Activated gamma-delta T cell treated with anti-CD3 and anti-CD28 coated beads, Interleukin-2, amount 50 U/mL, for 16 hours (primary cell): ENCODE results near the gene EFHC1.
"Not testable (repeated sequence)": the region's sequence is repeated elsewhere in the genome, so short reads cannot be mapped to it uniquely, and the experiment has no call there.

Source experiments
- DNase-seq: peaks from one replicate; pipeline ENCODE4 v3.0.0-alpha.2; 2020; ENCODE audit warnings: low read depth

The EFHC1 gene

GRCh38 chr6:52399511-52400312 is 20.4 kb upstream of the EFHC1 start:
- DNase-seq: no peak

- no peak for DNase-seq
These were observed 19.7 kb upstream of the EFHC1 start for GRCh38 chr6:52400313-52401041.

- no peak for DNase-seq
These were observed 17.1 kb upstream of the EFHC1 start for GRCh38 chr6:52403086-52403485.

GRCh38 chr6:52403627-52404026 is 16.5 kb upstream of the EFHC1 start:
- no peak for DNase-seq

GRCh38 chr6:52405243-52405642 is 14.9 kb upstream of the EFHC1 start:
- no peak for DNase-seq

GRCh38 chr6:52407467-52407866 is 12.7 kb upstream of the EFHC1 start:
- DNase-seq: no peak

- no peak for DNase-seq
These were observed 10.6 kb upstream of the EFHC1 start for GRCh38 chr6:52409499-52409898.

GRCh38 chr6:52410979-52411378 is 9.2 kb upstream of the EFHC1 start:
- DNase-seq: no peak

- DNase-seq: no peak
These were observed 8.2 kb upstream of the EFHC1 start for GRCh38 chr6:52411911-52412310.

GRCh38 chr6:52415333-52415732 is 4.8 kb upstream of the EFHC1 start:
- no peak for DNase-seq

- no peak for DNase-seq
These were observed 4.1 kb upstream of the EFHC1 start for GRCh38 chr6:52415917-52416628.

- DNase-seq: no peak
These were observed 3.5 kb upstream of the EFHC1 start for GRCh38 chr6:52416629-52417151.

GRCh38 chr6:52417675-52418111 is 2.4 kb upstream of the EFHC1 start:
- DNase-seq: no peak

GRCh38 chr6:52418606-52419005 is 1.5 kb upstream of the EFHC1 start:
- no peak for DNase-seq

GRCh38 chr6:52420668-52421358 is 671 bp downstream of the EFHC1 start:
- DNase-seq: no peak

GRCh38 chr6:52422156-52422555 is 2.0 kb downstream of the EFHC1 start:
- no peak for DNase-seq

- no peak for DNase-seq
These were observed 3.3 kb downstream of the EFHC1 start for GRCh38 chr6:52423448-52423847.

- DNase-seq: no peak
These were observed 3.8 kb downstream of the EFHC1 start for GRCh38 chr6:52423971-52424381.

GRCh38 chr6:52424513-52424912 is 4.4 kb downstream of the EFHC1 start:
- no peak for DNase-seq

GRCh38 chr6:52426667-52427066 is 6.5 kb downstream of the EFHC1 start:
- no peak for DNase-seq

- not testable (repeated sequence) for DNase-seq
These were observed 13.2 kb downstream of the EFHC1 start for GRCh38 chr6:52433294-52433693.

GRCh38 chr6:52435345-52435744 is 15.2 kb downstream of the EFHC1 start:
- DNase-seq: no peak
